ENCODE measurements around the gene LTB4R. TPM values are rescaled to one million over a fixed set of nuclear protein-coding genes. Genes with fewer than 3 reads are reported as not detected.

Gene LTB4R
- total RNA-seq, 1 experiment from 2014 or later, result 9.4 TPM

GRCh38 chr14:24315807-24316596, 4.7 kb downstream of the LTB4R start:
- DNase-seq (ENCODE audit: low spot score) (peak; percentile 63), ATAC-seq (peak; percentile 74)
- Mint-ChIP-seq H3K9me3 (no peaks in the 10 kb centered on the region), H3K4me3 (no peak overlapping the region), H3K4me1 (no peaks in the 10 kb centered on the region), H3K27ac (no peak overlapping the region), H3K27me3 (ENCODE audit: low read depth) (peaks cover 87% of the 10 kb centered on the region), H3K36me3 (no peaks in the 10 kb centered on the region)
- ChIA-PET CTCF (interaction anchor here (0.6 to 3.2 kb wide), 11 partner anchors 8 to 760 kb away, joined by 3 to 21 read pairs (median 5); partner anchors contain the start of genes CIDEB, DHRS1, KHNYN and NOP9), POLR2A (interaction anchor here (0.6 kb wide), 2 partner anchors 70 to 104 kb away, joined by 3 read pairs; no protein-coding TSS in a partner anchor)
- TF ChIP-seq, protein P1, sequence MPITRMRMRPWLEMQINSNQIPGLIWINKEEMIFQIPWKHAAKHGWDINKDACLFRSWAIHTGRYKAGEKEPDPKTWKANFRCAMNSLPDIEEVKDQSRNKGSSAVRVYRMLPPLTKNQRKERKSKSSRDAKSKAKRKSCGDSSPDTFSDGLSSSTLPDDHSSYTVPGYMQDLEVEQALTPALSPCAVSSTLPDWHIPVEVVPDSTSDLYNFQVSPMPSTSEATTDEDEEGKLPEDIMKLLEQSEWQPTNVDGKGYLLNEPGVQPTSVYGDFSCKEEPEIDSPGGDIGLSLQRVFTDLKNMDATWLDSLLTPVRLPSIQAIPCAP (CRISPR knock-in tag; IDR thresholded peaks at IDR 0.05), result peak; percentile 89
- TF ChIP-seq, protein P2, sequence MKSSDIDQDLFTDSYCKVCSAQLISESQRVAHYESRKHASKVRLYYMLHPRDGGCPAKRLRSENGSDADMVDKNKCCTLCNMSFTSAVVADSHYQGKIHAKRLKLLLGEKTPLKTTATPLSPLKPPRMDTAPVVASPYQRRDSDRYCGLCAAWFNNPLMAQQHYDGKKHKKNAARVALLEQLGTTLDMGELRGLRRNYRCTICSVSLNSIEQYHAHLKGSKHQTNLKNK (CRISPR knock-in tag; IDR thresholded peaks at IDR 0.05), result no peak
- TF ChIP-seq, protein P3, sequence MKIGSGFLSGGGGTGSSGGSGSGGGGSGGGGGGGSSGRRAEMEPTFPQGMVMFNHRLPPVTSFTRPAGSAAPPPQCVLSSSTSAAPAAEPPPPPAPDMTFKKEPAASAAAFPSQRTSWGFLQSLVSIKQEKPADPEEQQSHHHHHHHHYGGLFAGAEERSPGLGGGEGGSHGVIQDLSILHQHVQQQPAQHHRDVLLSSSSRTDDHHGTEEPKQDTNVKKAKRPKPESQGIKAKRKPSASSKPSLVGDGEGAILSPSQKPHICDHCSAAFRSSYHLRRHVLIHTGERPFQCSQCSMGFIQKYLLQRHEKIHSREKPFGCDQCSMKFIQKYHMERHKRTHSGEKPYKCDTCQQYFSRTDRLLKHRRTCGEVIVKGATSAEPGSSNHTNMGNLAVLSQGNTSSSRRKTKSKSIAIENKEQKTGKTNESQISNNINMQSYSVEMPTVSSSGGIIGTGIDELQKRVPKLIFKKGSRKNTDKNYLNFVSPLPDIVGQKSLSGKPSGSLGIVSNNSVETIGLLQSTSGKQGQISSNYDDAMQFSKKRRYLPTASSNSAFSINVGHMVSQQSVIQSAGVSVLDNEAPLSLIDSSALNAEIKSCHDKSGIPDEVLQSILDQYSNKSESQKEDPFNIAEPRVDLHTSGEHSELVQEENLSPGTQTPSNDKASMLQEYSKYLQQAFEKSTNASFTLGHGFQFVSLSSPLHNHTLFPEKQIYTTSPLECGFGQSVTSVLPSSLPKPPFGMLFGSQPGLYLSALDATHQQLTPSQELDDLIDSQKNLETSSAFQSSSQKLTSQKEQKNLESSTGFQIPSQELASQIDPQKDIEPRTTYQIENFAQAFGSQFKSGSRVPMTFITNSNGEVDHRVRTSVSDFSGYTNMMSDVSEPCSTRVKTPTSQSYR (CRISPR knock-in tag; IDR thresholded peaks at IDR 0.05), result no peak
- TF ChIP-seq GTF2I (CRISPR knock-in tag; conservative IDR thresholded peaks at IDR 0.05) (no peak), TP53 (CRISPR knock-in tag; IDR thresholded peaks at IDR 0.05) (peak; percentile 83; the same call in 1 of the 2 replicates), NFE2L1 (CRISPR knock-in tag; IDR thresholded peaks at IDR 0.05) (peak; percentile 93), RELA (CRISPR knock-in tag; IDR thresholded peaks at IDR 0.05; ENCODE audit: borderline replicate concordance) (peak; percentile 82; the same call in 1 of the 2 replicates), RORB (CRISPR knock-in tag; IDR thresholded peaks at IDR 0.05) (no peak), ZNF232 (CRISPR knock-in tag; IDR thresholded peaks at IDR 0.05) (no peak), ZNF121 (CRISPR knock-in tag; IDR thresholded peaks at IDR 0.05) (no peak; the same call in 1 of the 2 replicates), MYBL2 (CRISPR knock-in tag; IDR thresholded peaks at IDR 0.05) (no peak), CREM (CRISPR knock-in tag; IDR thresholded peaks at IDR 0.05) (0 out of 2 replicates have a peak, but pooled peaks have one; percentile 26), ATF1 (CRISPR knock-in tag; IDR thresholded peaks at IDR 0.05) (no peak), GABPB1 (CRISPR knock-in tag; IDR thresholded peaks at IDR 0.05) (peak; percentile 78), PRRX2 (CRISPR knock-in tag; IDR thresholded peaks at IDR 0.05) (no peak), TCF7 (CRISPR knock-in tag; IDR thresholded peaks at IDR 0.05; ENCODE audit: low read depth) (peak; percentile 58; the same call in 1 of the 2 replicates), SP1 (CRISPR knock-in tag; conservative IDR thresholded peaks at IDR 0.05) (no peak), FOXJ3 (CRISPR knock-in tag; IDR thresholded peaks at IDR 0.05; ENCODE audit: borderline replicate concordance) (no peak), SOX15 (CRISPR knock-in tag; IDR thresholded peaks at IDR 0.05) (no peak), CBFB (CRISPR knock-in tag; IDR thresholded peaks at IDR 0.05; ENCODE audit: low read depth) (no peak), FOXK1 (CRISPR knock-in tag; IDR thresholded peaks at IDR 0.05) (peak; percentile 76; the same call in 1 of the 2 replicates), FOXP1 (CRISPR knock-in tag; IDR thresholded peaks at IDR 0.05; ENCODE audit: borderline replicate concordance) (peak; percentile 93), ETV6 (CRISPR knock-in tag; IDR thresholded peaks at IDR 0.05) (peak; percentile 97)
- TF ChIP-seq, protein P4, sequence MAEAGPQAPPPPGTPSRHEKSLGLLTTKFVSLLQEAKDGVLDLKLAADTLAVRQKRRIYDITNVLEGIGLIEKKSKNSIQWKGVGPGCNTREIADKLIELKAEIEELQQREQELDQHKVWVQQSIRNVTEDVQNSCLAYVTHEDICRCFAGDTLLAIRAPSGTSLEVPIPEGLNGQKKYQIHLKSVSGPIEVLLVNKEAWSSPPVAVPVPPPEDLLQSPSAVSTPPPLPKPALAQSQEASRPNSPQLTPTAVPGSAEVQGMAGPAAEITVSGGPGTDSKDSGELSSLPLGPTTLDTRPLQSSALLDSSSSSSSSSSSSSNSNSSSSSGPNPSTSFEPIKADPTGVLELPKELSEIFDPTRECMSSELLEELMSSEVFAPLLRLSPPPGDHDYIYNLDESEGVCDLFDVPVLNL (CRISPR knock-in tag; IDR thresholded peaks at IDR 0.05; ENCODE audit: borderline replicate concordance, low read depth), result no peak
- TF ChIP-seq, protein P5, sequence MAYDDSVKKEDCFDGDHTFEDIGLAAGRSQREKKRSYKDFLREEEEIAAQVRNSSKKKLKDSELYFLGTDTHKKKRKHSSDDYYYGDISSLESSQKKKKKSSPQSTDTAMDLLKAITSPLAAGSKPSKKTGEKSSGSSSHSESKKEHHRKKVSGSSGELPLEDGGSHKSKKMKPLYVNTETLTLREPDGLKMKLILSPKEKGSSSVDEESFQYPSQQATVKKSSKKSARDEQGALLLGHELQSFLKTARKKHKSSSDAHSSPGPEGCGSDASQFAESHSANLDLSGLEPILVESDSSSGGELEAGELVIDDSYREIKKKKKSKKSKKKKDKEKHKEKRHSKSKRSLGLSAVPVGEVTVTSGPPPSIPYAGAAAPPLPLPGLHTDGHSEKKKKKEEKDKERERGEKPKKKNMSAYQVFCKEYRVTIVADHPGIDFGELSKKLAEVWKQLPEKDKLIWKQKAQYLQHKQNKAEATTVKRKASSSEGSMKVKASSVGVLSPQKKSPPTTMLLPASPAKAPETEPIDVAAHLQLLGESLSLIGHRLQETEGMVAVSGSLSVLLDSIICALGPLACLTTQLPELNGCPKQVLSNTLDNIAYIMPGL (CRISPR knock-in tag; IDR thresholded peaks at IDR 0.05), result peak; percentile 65; the same call in 1 of the 2 replicates
- TF ChIP-seq, protein P6, sequence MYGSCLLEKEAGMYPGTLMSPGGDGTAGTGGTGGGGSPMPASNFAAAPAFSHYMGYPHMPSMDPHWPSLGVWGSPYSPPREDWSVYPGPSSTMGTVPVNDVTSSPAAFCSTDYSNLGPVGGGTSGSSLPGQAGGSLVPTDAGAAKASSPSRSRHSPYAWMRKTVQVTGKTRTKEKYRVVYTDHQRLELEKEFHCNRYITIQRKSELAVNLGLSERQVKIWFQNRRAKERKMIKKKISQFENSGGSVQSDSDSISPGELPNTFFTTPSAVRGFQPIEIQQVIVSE (CRISPR knock-in tag; IDR thresholded peaks at IDR 0.05; ENCODE audit: borderline replicate concordance), result no peak
- TF ChIP-seq, protein P7, sequence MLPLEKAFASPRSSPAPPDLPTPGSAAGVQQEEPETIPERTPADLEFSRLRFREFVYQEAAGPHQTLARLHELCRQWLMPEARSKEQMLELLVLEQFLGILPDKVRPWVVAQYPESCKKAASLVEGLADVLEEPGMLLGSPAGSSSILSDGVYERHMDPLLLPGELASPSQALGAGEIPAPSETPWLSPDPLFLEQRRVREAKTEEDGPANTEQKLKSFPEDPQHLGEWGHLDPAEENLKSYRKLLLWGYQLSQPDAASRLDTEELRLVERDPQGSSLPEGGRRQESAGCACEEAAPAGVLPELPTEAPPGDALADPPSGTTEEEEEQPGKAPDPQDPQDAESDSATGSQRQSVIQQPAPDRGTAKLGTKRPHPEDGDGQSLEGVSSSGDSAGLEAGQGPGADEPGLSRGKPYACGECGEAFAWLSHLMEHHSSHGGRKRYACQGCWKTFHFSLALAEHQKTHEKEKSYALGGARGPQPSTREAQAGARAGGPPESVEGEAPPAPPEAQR (CRISPR knock-in tag; IDR thresholded peaks at IDR 0.05), result no peak
- TF ChIP-seq, protein P8, sequence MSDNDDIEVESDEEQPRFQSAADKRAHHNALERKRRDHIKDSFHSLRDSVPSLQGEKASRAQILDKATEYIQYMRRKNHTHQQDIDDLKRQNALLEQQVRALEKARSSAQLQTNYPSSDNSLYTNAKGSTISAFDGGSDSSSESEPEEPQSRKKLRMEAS (CRISPR knock-in tag; IDR thresholded peaks at IDR 0.05), result peak; percentile 99

All from WTC11 (cell line).